Testis (tissue), 2 donors: ENCODE results near the gene PTPN12.

Source experiments
- POLR2A ChIP-seq: fragments of 450-650 bp; IDR thresholded peaks from one replicate; pipeline ENCODE4 v1.6.1; 2017; ENCODE audit warnings: antibody characterized with exemption, mild to moderate bottlenecking, moderate library complexity
- TF ChIP-seq, protein P1 (sequence below), 3 experiments: fragments of 450-650 bp in 2 of 3; fragments of 200-600 bp in 1 of 3; sonication (generic) in 1 of 3; IDR thresholded peaks; one replicate each; pipeline ENCODE4 v1.5.1; 2016 to 2019; ENCODE audit warnings: antibody characterized with exemption in 3 of 3, mild to moderate bottlenecking in 2 of 3, moderate library complexity in 1 of 3

GRCh38 chr7:77570330-77571011 lies 33.4 kb downstream of the PTPN12 start:
- TF ChIP-seq, protein P1, sequence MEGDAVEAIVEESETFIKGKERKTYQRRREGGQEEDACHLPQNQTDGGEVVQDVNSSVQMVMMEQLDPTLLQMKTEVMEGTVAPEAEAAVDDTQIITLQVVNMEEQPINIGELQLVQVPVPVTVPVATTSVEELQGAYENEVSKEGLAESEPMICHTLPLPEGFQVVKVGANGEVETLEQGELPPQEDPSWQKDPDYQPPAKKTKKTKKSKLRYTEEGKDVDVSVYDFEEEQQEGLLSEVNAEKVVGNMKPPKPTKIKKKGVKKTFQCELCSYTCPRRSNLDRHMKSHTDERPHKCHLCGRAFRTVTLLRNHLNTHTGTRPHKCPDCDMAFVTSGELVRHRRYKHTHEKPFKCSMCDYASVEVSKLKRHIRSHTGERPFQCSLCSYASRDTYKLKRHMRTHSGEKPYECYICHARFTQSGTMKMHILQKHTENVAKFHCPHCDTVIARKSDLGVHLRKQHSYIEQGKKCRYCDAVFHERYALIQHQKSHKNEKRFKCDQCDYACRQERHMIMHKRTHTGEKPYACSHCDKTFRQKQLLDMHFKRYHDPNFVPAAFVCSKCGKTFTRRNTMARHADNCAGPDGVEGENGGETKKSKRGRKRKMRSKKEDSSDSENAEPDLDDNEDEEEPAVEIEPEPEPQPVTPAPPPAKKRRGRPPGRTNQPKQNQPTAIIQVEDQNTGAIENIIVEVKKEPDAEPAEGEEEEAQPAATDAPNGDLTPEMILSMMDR (IDR thresholded peaks at IDR 0.05): no peak
- no peak for TF ChIP-seq POLR2A
